HAP-1 (cell line): ENCODE measurements around the gene ZNF740.

Source experiments
- DNase-seq, 2 experiments: peaks; one replicate each; pipeline ENCODE4 v3.0.0-alpha.2; 2016 to 2020; ENCODE audit warnings: low spot score in 2 of 2
- H3K27me3 ChIP-seq: fragments of 250-450 bp; sonication (Bioruptor Pico); 2 replicates; pipeline ENCODE4 v1.5.1; 2020; ENCODE audit warnings: low read depth, mild to moderate bottlenecking, moderate library complexity
- H3K36me3 ChIP-seq: fragments of 250-450 bp; sonication (Bioruptor Pico); replicated peaks from 2 replicates; pipeline ENCODE4 v1.5.1; 2020; ENCODE audit warnings: mild to moderate bottlenecking
- H3K4me1 ChIP-seq: fragments of 250-450 bp; sonication (Bioruptor Pico); 2 replicates; pipeline ENCODE4 v1.5.1; 2020; ENCODE audit warnings: mild to moderate bottlenecking
- H3K4me3 ChIP-seq: fragments of 250-450 bp; sonication (Bioruptor Pico); 2 replicates; pipeline ENCODE4 v1.5.1; 2020; ENCODE audit warnings: mild to moderate bottlenecking, moderate library complexity
- H3K9me3 ChIP-seq: fragments of 250-450 bp; sonication (Bioruptor Pico); 2 replicates; pipeline ENCODE4 v1.5.1; 2020; ENCODE audit warnings: mild to moderate bottlenecking, moderate library complexity
- in situ Hi-C: fragments of 300-500 bp; cut with MboI; formaldehyde crosslinking; loops from 3 replicates; pipeline ENCODE4 v1.14.3; 2020; ENCODE audit warnings: low sequenced_read_pairs, inconsistent platforms, mixed read lengths

Gene ZNF740, protein sequence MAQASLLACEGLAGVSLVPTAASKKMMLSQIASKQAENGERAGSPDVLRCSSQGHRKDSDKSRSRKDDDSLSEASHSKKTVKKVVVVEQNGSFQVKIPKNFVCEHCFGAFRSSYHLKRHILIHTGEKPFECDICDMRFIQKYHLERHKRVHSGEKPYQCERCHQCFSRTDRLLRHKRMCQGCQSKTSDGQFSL

GRCh38 chr12:53180220-53180930, at the start of gene ZNF740, which contains the start of gene CSAD:
TSS of gene ZNF740 (plus strand) at chr12:53180722. CDS start at chr12:53181984, 1,262 bp downstream.
TSS of gene CSAD (minus strand) at chr12:53180925. CDS start at chr12:53173470, 7,455 bp downstream.
- Histone ChIP-seq H3K27me3 (no peaks in the 10 kb centered on the region), H3K9me3 (no peaks in the 10 kb centered on the region), H3K4me3 (peak within 1 kb of the TSS; percentile 72), H3K4me1 (peaks cover 10% of the 10 kb centered on the region), H3K36me3 (peaks cover 34% of the 10 kb centered on the region)
- peak; percentile 95 to 99 for DNase-seq
- in situ Hi-C loops, result no loop called here

GRCh38 chr12:53131844-53132243, 48.7 kb upstream of the ZNF740 start:
- in situ Hi-C loops, result no loop called here
- Histone ChIP-seq H3K27me3 (peaks cover 8% of the 10 kb centered on the region), H3K4me1 (no peaks in the 10 kb centered on the region), H3K36me3 (no peaks in the 10 kb centered on the region), H3K4me3 (no peak overlapping the region), H3K9me3 (no peaks in the 10 kb centered on the region)
- DNase-seq, result no peak

GRCh38 chr12:53133722-53134121, 46.8 kb upstream of the ZNF740 start:
- H3K4me3 ChIP-seq, result no peak overlapping the region
- in situ Hi-C loops, result no loop called here
- H3K36me3 ChIP-seq, result no peaks in the 10 kb centered on the region
- peaks cover 2% of the 10 kb centered on the region; the same call in 1 of the 2 replicates for H3K9me3 ChIP-seq
- no peak for DNase-seq
- H3K27me3 ChIP-seq, result no peaks in the 10 kb centered on the region; the same call in 1 of the 2 replicates
- H3K4me1 ChIP-seq, result no peaks in the 10 kb centered on the region

GRCh38 chr12:53143355-53143754, 37.2 kb upstream of the ZNF740 start:
- H3K9me3 ChIP-seq, result peaks cover 5% of the 10 kb centered on the region; the same call in 1 of the 2 replicates
- no peaks in the 10 kb centered on the region for H3K27me3 ChIP-seq
- no peaks in the 10 kb centered on the region for H3K36me3 ChIP-seq
- H3K4me3 ChIP-seq, result no peak overlapping the region
- H3K4me1 ChIP-seq, result no peaks in the 10 kb centered on the region
- no peak for DNase-seq
- in situ Hi-C loops, result no loop called here

DNA sequence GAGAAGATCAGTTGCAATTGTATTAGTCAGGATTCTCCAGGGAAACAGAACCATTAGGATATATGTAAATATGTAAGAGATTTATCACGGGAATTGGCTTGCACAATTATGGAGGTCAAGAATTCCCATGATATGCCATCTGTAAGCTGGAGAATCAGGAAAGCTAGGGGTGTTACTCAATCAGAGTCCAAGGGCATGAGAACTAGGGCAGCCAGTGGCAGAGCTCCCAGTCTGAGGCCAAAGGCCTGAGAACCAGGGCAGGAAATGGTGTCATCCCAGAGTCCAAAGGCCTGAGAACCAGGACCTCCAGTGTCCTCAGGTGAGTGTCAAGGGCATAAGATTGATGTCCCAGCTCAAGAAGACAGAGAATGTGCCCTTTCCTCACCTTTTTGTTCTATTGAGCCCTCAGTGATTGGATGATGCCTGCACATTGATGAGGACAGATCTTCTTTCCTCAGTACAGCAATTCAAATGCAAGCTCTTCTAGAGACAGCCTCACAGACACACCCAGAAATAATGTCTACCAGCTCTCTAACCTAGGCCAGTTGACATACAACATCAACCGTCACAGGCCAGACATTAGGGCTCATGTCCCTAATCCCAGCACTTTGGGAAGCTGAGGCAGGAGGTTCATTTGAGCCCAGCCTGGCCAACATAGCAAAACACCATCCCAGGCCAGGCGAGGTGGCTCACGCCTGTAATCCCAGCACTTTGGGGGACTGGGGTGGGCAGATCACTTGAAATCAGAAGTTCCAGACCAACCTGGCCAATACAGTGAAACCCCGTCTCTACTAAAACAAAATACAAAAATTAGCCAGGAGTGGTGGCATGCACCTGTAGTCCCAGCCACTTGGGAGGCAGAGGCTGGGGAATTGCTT, 34.9 kb upstream of the ZNF740 start:
- Histone ChIP-seq H3K27me3 (no peaks in the 10 kb centered on the region), H3K4me3 (no peak overlapping the region), H3K4me1 (no peaks in the 10 kb centered on the region), H3K9me3 (no peaks in the 10 kb centered on the region), H3K36me3 (no peaks in the 10 kb centered on the region)
- no peak for DNase-seq
- in situ Hi-C loops, result no loop called here

- H3K4me1 ChIP-seq, result no peaks in the 10 kb centered on the region
- in situ Hi-C loops, result no loop called here
- no peaks in the 10 kb centered on the region for H3K9me3 ChIP-seq
- no peaks in the 10 kb centered on the region for H3K36me3 ChIP-seq
- H3K4me3 ChIP-seq, result no peak overlapping the region
- DNase-seq, result no peak
- peaks cover 3% of the 10 kb centered on the region; the same call in 1 of the 2 replicates for H3K27me3 ChIP-seq
Observed at GRCh38 chr12:53147181-53147580, 33.3 kb upstream of the ZNF740 start.

DNA sequence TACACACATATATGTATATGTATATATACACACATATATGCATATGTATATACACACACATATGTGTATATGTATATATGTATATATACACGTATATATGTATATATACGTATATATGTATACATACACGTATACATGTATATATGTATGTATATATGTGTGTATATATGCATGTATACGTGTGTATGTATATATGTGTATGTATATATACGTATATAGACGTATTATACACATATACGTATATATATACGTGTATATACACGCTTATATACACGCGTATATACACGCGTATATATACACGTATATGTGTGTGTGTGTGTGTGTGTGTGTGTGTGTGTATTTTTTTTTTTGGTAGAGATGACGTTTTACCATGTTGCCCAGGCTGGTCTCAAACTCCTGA, 32.9 kb upstream of the ZNF740 start:
- DNase-seq, result no peak
- in situ Hi-C loops, result no loop called here
- H3K4me1 ChIP-seq, result no peaks in the 10 kb centered on the region
- no peak overlapping the region for H3K4me3 ChIP-seq
- H3K9me3 ChIP-seq, result no peaks in the 10 kb centered on the region
- H3K36me3 ChIP-seq, result no peaks in the 10 kb centered on the region
- peaks cover 3% of the 10 kb centered on the region; the same call in 1 of the 2 replicates for H3K27me3 ChIP-seq

GRCh38 chr12:53151039-53151438, 29.5 kb upstream of the ZNF740 start:
- H3K4me1 ChIP-seq, result no peaks in the 10 kb centered on the region
- in situ Hi-C loops, result no loop called here
- no peak for DNase-seq
- H3K36me3 ChIP-seq, result no peaks in the 10 kb centered on the region
- no peak overlapping the region for H3K4me3 ChIP-seq
- peaks cover 3% of the 10 kb centered on the region; the same call in 1 of the 2 replicates for H3K27me3 ChIP-seq
- no peaks in the 10 kb centered on the region for H3K9me3 ChIP-seq

DNA sequence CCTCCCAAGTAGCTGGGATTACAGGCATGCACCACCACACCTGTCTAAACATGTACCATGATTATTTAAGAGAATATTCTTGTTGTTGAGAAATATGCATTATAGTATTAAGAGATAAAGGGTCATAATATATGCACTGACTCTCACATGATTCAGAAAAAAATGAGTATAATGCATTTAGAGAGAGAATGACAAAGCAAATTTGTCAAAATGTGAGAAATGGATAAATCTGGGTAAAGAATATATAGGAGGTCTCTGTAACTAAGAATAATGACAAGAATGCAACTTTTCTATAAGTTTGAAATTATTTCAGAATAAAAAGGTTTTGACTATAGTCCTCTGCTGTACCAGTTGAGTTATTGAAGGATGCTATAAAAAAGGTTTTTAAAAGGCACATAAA, 28.1 kb upstream of the ZNF740 start:
- Histone ChIP-seq H3K4me1 (no peaks in the 10 kb centered on the region), H3K27me3 (peaks cover 3% of the 10 kb centered on the region; the same call in 1 of the 2 replicates), H3K4me3 (no peak overlapping the region), H3K9me3 (no peaks in the 10 kb centered on the region), H3K36me3 (no peaks in the 10 kb centered on the region)
- DNase-seq, result no peak
- in situ Hi-C loops, result no loop called here

- peak; percentile 80 to 92 for DNase-seq
- in situ Hi-C loops, result no loop called here
- Histone ChIP-seq H3K4me3 (no peak overlapping the region), H3K4me1 (peaks cover 2% of the 10 kb centered on the region; the same call in 1 of the 2 replicates), H3K27me3 (no peaks in the 10 kb centered on the region), H3K9me3 (no peaks in the 10 kb centered on the region), H3K36me3 (no peaks in the 10 kb centered on the region)
Observed at GRCh38 chr12:53159195-53159839, 21.2 kb upstream of the ZNF740 start.

GRCh38 chr12:53160000-53160399, 20.5 kb upstream of the ZNF740 start:
- no peak overlapping the region for H3K4me3 ChIP-seq
- no peaks in the 10 kb centered on the region for H3K9me3 ChIP-seq
- in situ Hi-C loops, result no loop called here

GRCh38 chr12:53160673-53161072, 19.8 kb upstream of the ZNF740 start:
- in situ Hi-C loops, result no loop called here
- peaks cover 2% of the 10 kb centered on the region; the same call in 1 of the 2 replicates for H3K4me1 ChIP-seq
- H3K36me3 ChIP-seq, result no peaks in the 10 kb centered on the region
- no peaks in the 10 kb centered on the region for H3K27me3 ChIP-seq
- DNase-seq, result no peak
- H3K4me3 ChIP-seq, result no peak overlapping the region
- H3K9me3 ChIP-seq, result no peaks in the 10 kb centered on the region

More at GRCh38 chr12:53160000-53160399, 20.5 kb upstream of the ZNF740 start:
- Histone ChIP-seq H3K4me1 (peaks cover 2% of the 10 kb centered on the region; the same call in 1 of the 2 replicates), H3K27me3 (no peaks in the 10 kb centered on the region), H3K36me3 (no peaks in the 10 kb centered on the region)
- DNase-seq, result no peak
